ENCODE results near the gene KCNK2. TPM values are rescaled to one million over a fixed set of nuclear protein-coding genes. Genes with fewer than 3 reads are reported as not detected.

KCNK2 gene
- total RNA-seq, 1 experiment from 2014 or later, result 0.44 TPM

GRCh38 chr1:215264649-215265048, 182.1 kb downstream of the KCNK2 start:
- Mint-ChIP-seq H3K36me3 (ENCODE audit: insufficient read depth in 1 of 3, low read depth in 3 of 3) (peaks cover 0 to 2% (median 0%) of the 10 kb centered on the region in 3 experiments; a peak in 2 of 7 replicates), H3K27me3 (ENCODE audit: low read depth) (no peaks in the 10 kb centered on the region)

More at GRCh38 chr1:215264649-215265048, 182.1 kb downstream of the KCNK2 start:
- H3K14ac ChIP-seq (ENCODE audit: insufficient read depth, low read length), result no peak overlapping the region
- no peak overlapping the region for H4K8ac ChIP-seq (replicated peaks; ENCODE audit: insufficient read length, low read depth, low read length)
- no peak overlapping the region for H3K27ac ChIP-seq (ENCODE audit: insufficient read length, low read depth, low read length)
- H3K4ac ChIP-seq (ENCODE audit: low read depth, low read length), result no peak overlapping the region
- H2BK20ac ChIP-seq (ENCODE audit: low read depth, low read length, poor library complexity, severe bottlenecking), result no peak overlapping the region
- H2AFZ ChIP-seq (ENCODE audit: low read length), result no peak overlapping the region
- H2AK5ac ChIP-seq (ENCODE audit: insufficient read length, low read length), result no peak overlapping the region
- no peaks in the 10 kb centered on the region for H3K27me3 ChIP-seq (ENCODE audit: insufficient read depth, low read length)
- Mint-ChIP-seq H3K9me3 (peaks cover 4 to 9% of the 10 kb centered on the region in 2 experiments; a peak in 3 of 5 replicates), H3K4me1 (peaks cover 10 to 22% of the 10 kb centered on the region in 2 experiments), H3K4me3 (no peak overlapping the region), H3K27ac (no peak overlapping the region)
- no peak overlapping the region for H2BK5ac ChIP-seq (ENCODE audit: insufficient read length, low read length)
- H3T11ph ChIP-seq (ENCODE audit: low read length), result no peak overlapping the region
- no peaks in the 10 kb centered on the region for H3K9me3 ChIP-seq (ENCODE audit: control insufficient read depth, low read depth, low read length)
- no peak overlapping the region for H2BK120ac ChIP-seq (ENCODE audit: low read depth, low read length, poor library complexity, severe bottlenecking)
- TF ChIP-seq CTCF (conservative IDR thresholded peaks at IDR 0.05), result no peak
- H4K20me1 ChIP-seq (ENCODE audit: control insufficient read depth, insufficient read depth, insufficient read length), result no peaks in the 10 kb centered on the region
- H3K56ac ChIP-seq (ENCODE audit: insufficient read length, low read depth, low read length), result no peak overlapping the region
- H3K4me1 ChIP-seq (ENCODE audit: insufficient read depth, low read length), result no peaks in the 10 kb centered on the region
- H2BK12ac ChIP-seq (ENCODE audit: insufficient read length, low read depth, low read length), result no peak overlapping the region
- WGBS (ENCODE audit: extremely low coverage, insufficient read length, low lambda C conversion rate), result no CpG with 5 or more reads among the region's 3 CpGs
- H3K23me2 ChIP-seq (ENCODE audit: insufficient read length, low read depth, low read length, poor library complexity, severe bottlenecking), result no peaks in the 10 kb centered on the region
- H4K91ac ChIP-seq (ENCODE audit: insufficient read length, low read depth, low read length), result no peak overlapping the region
- H3K79me2 ChIP-seq (ENCODE audit: insufficient read depth, low read length), result no peaks in the 10 kb centered on the region
- no peak overlapping the region for H3K9ac ChIP-seq (ENCODE audit: extremely low read depth, insufficient read length, low read length)
- H3K18ac ChIP-seq (ENCODE audit: insufficient read length, low read depth, low read length), result no peak overlapping the region
- no peaks in the 10 kb centered on the region for H3K79me1 ChIP-seq (ENCODE audit: insufficient read depth, low read depth, low read length, poor library complexity, severe bottlenecking)
- H3K4me2 ChIP-seq (ENCODE audit: insufficient read depth, insufficient read length, low read length), result no peak overlapping the region
- no peak overlapping the region for H3K23ac ChIP-seq (ENCODE audit: insufficient read length, low read depth, low read length)
- no peak overlapping the region for H4K5ac ChIP-seq (ENCODE audit: insufficient read length, low read depth, low read length)
- no peak overlapping the region for H2BK15ac ChIP-seq (ENCODE audit: low read depth, low read length)
- DNase-seq, result no peak
